ENCODE measurements around the gene TOLLIP. TPM values are rescaled to one million over a fixed set of nuclear protein-coding genes. Genes with fewer than 3 reads are reported as not detected.

The TOLLIP gene
- total RNA-seq, 1 experiment from 2014 or later = 78.3 TPM

- CTCF ChIA-PET = no interaction called here
- peaks cover 10% of the 10 kb centered on the region for H3K36me3 Mint-ChIP-seq (ENCODE audit: insufficient read depth, unreplicated experiment)
- no peak for DNase-seq
- H3K4me1 Mint-ChIP-seq (ENCODE audit: low read depth, unreplicated experiment) = no peaks in the 10 kb centered on the region
- no peaks in the 10 kb centered on the region for H3K27me3 ChIP-seq (replicated peaks; ENCODE audit: control insufficient read depth, insufficient read depth, low read length)
- H3K4me1 ChIP-seq = peaks cover 5% of the 10 kb centered on the region
- H3K4me3 ChIP-seq (ENCODE audit: low read depth, low read length) = no peak overlapping the region
- no peaks in the 10 kb centered on the region for H3K9me3 Mint-ChIP-seq (ENCODE audit: unreplicated experiment)
- H3K36me3 ChIP-seq (ENCODE audit: control insufficient read depth, insufficient read depth, low read length) = no peaks in the 10 kb centered on the region
- no TSS peak for BruUV-seq (replicated peaks)
- H3K27ac Mint-ChIP-seq (ENCODE audit: unreplicated experiment) = no peak overlapping the region
- POLR2A ChIA-PET = no interaction called here
- intact Hi-C loops (cut with micrococcal nuclease; ENCODE audit: unreplicated experiment) = no loop called here
- no peak for TF ChIP-seq CTCF (IDR thresholded peaks at IDR 0.05; ENCODE audit: insufficient read depth in 1 of 2, low read depth in 1 of 2, low read length in 1 of 2, severe bottlenecking in 1 of 2, unreplicated experiment in 1 of 2)
- no peaks in the 10 kb centered on the region for H3K27me3 Mint-ChIP-seq (ENCODE audit: insufficient read depth, unreplicated experiment)
- H3K9me3 ChIP-seq = no peaks in the 10 kb centered on the region
- no peak overlapping the region for H3K4me3 Mint-ChIP-seq (ENCODE audit: unreplicated experiment)
Measured at GRCh38 chr11:1257366-1257765, 52.1 kb downstream of the TOLLIP start.

GRCh38 chr11:1256257-1257045 lies 53.0 kb downstream of the TOLLIP start:
- Mint-ChIP-seq H3K36me3 (ENCODE audit: insufficient read depth, unreplicated experiment) (peaks cover 12% of the 10 kb centered on the region), H3K4me3 (ENCODE audit: unreplicated experiment) (no peak overlapping the region), H3K9me3 (ENCODE audit: unreplicated experiment) (peaks cover 6% of the 10 kb centered on the region), H3K27me3 (ENCODE audit: insufficient read depth, unreplicated experiment) (no peaks in the 10 kb centered on the region), H3K4me1 (ENCODE audit: low read depth, unreplicated experiment) (no peaks in the 10 kb centered on the region), H3K27ac (ENCODE audit: unreplicated experiment) (no peak overlapping the region)
- TF ChIP-seq CTCF (IDR thresholded peaks at IDR 0.05; ENCODE audit: insufficient read depth in 1 of 2, low read depth in 1 of 2, low read length in 1 of 2, severe bottlenecking in 1 of 2, unreplicated experiment in 1 of 2) = no peak
- ChIA-PET POLR2A (no interaction called here), CTCF (no interaction called here)
- no peaks in the 10 kb centered on the region for H3K9me3 ChIP-seq
- H3K4me1 ChIP-seq = no peaks in the 10 kb centered on the region; the same call in 1 of the 2 replicates
- no TSS peak for BruUV-seq (replicated peaks)
- no peaks in the 10 kb centered on the region for H3K36me3 ChIP-seq (ENCODE audit: control insufficient read depth, insufficient read depth, low read length)
- no peaks in the 10 kb centered on the region for H3K27me3 ChIP-seq (replicated peaks; ENCODE audit: control insufficient read depth, insufficient read depth, low read length)
- intact Hi-C loops (cut with micrococcal nuclease; ENCODE audit: unreplicated experiment) = no loop called here
- no peak for DNase-seq
- H3K4me3 ChIP-seq (ENCODE audit: low read depth, low read length) = no peak overlapping the region

DNA sequence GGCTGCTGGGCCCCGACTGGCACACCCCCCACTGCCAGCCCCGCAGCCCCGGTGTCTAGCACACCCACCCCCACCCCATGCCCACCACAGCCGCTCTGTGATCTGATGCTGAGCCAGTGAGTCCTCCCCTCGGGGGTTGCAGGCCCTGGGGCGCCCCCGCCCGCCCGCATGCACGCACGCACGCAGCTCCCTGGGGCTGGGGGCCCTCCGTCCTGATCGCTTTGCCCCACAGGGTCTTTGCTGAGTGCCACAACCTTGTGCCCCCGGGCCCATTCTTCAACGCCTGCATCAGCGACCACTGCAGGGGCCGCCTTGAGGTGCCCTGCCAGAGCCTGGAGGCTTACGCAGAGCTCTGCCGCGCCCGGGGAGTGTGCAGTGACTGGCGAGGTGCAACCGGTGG lies 54.3 kb downstream of the TOLLIP start:
- H3K9me3 ChIP-seq = no peaks in the 10 kb centered on the region
- H3K36me3 ChIP-seq (ENCODE audit: control insufficient read depth, insufficient read depth, low read length) = no peaks in the 10 kb centered on the region
- H3K27ac Mint-ChIP-seq (ENCODE audit: unreplicated experiment) = no peak overlapping the region
- intact Hi-C loops (cut with micrococcal nuclease; ENCODE audit: unreplicated experiment) = no loop called here
- H3K27me3 Mint-ChIP-seq (ENCODE audit: insufficient read depth, unreplicated experiment) = no peaks in the 10 kb centered on the region
- peaks cover 22% of the 10 kb centered on the region for H3K36me3 Mint-ChIP-seq (ENCODE audit: insufficient read depth, unreplicated experiment)
- no peak for TF ChIP-seq CTCF (IDR thresholded peaks at IDR 0.05; ENCODE audit: insufficient read depth in 1 of 2, low read depth in 1 of 2, low read length in 1 of 2, severe bottlenecking in 1 of 2, unreplicated experiment in 1 of 2)
- H3K4me1 Mint-ChIP-seq (ENCODE audit: low read depth, unreplicated experiment) = no peaks in the 10 kb centered on the region
- H3K9me3 Mint-ChIP-seq (ENCODE audit: unreplicated experiment) = peaks cover 13% of the 10 kb centered on the region
- BruUV-seq (replicated peaks) = no TSS peak
- H3K27me3 ChIP-seq (replicated peaks; ENCODE audit: control insufficient read depth, insufficient read depth, low read length) = no peaks in the 10 kb centered on the region
- no peak overlapping the region for H3K4me3 Mint-ChIP-seq (ENCODE audit: unreplicated experiment)
- H3K4me1 ChIP-seq = no peaks in the 10 kb centered on the region; the same call in 1 of the 2 replicates
- ChIA-PET POLR2A (no interaction called here), CTCF (no interaction called here)
- H3K4me3 ChIP-seq (ENCODE audit: low read depth, low read length) = no peak overlapping the region
- no peak for DNase-seq

Data from Caco-2 (cell line).